GM12891 (cell line): ENCODE measurements around the gene ZNF708. TPM values are rescaled to one million over a fixed set of nuclear protein-coding genes. Genes with fewer than 3 reads are reported as not detected.
"Not testable (repeated sequence)": the region's sequence is repeated elsewhere in the genome, so short reads cannot be mapped to it uniquely, and the experiment has no call there.

ENCODE experiments used
- DNase-seq: peaks from one replicate; pipeline ENCODE4 v3.0.0; 2011; ENCODE audit warnings: low spot score; ENCODE audit not compliant: insufficient read length
- FAIRE-seq: peaks from 2 replicates; lab custom pipeline; 2011; peaks lifted over from hg19 to GRCh38; lab: Jason Lieb, UNC
- PAX5 ChIP-seq: IDR thresholded peaks from 2 replicates; pipeline ENCODE4 v1.6.1; 2011; ENCODE audit warnings: low read length, moderate library complexity, mild to moderate bottlenecking; ENCODE audit not compliant: insufficient read depth, severe bottlenecking
- POLR2A ChIP-seq: IDR thresholded peaks from 2 replicates; pipeline ENCODE4 v1.6.1; 2011; ENCODE audit warnings: low read depth, low read length, control low read depth
- POLR2AphosphoS5 ChIP-seq: IDR thresholded peaks from 2 replicates; pipeline ENCODE4 v1.6.1; 2011; ENCODE audit warnings: low read depth, low read length, control low read depth
- POU2F2 ChIP-seq: IDR thresholded peaks from 2 replicates; pipeline ENCODE4 v1.6.1; 2011; ENCODE audit warnings: low read depth, mild to moderate bottlenecking, control low read depth, low read length, moderate library complexity
- SPI1 ChIP-seq: IDR thresholded peaks from 2 replicates; pipeline ENCODE4 v1.6.1; 2011; ENCODE audit warnings: low read depth, low read length, control low read depth
- TAF1 ChIP-seq: IDR thresholded peaks from 2 replicates; pipeline ENCODE4 v1.6.1; 2011; ENCODE audit warnings: low read depth, low read length, control low read depth
- polyA plus RNA-seq: library from polyadenylated mRNA; unstranded; fragments of >200 nt; gene quantifications from one replicate; pipeline ENCODE4 v1.2.1, GENCODE V29; 2012; ENCODE audit warnings: low read depth, missing spikeins, inconsistent platforms; ENCODE audit not compliant: missing spikeins

The ZNF708 gene
- polyA plus RNA-seq = 3.5 TPM

GRCh38 chr19:21328885-21329605 lies at the start of gene ZNF708:
Gene ZNF708 (minus strand): TSS chr19:21329410. CDS start chr19:21329212, 198 bp downstream.
- DNase-seq (peak; percentile 77), FAIRE-seq (peak; percentile 90)
- TF ChIP-seq POLR2A (peak; percentile 97), TAF1 (peak; percentile 95), PAX5 (no peak), POLR2AphosphoS5 (peak; percentile 96)

- FAIRE-seq (no peak), DNase-seq (no peak)
- TF ChIP-seq POLR2A (no peak), POU2F2 (no peak), SPI1 (no peak), POLR2AphosphoS5 (no peak), PAX5 (no peak), TAF1 (no peak)
These were observed 33.1 kb upstream of the ZNF708 start for GRCh38 chr19:21362291-21362690.

- DNase-seq = peak; percentile 70
- FAIRE-seq = peak; percentile 93
- TF ChIP-seq PAX5 (no peak), TAF1 (peak; percentile 78), POLR2AphosphoS5 (peak; percentile 80), POU2F2 (0 out of 2 replicates have a peak, but pooled peaks have one; percentile 8), POLR2A (peak; percentile 74)
These were observed 29.7 kb upstream of the ZNF708 start, which contains the start of gene ZNF738 for GRCh38 chr19:21358768-21359451. Gene ZNF738 (plus strand): TSS chr19:21359000. CDS start chr19:21359141, 141 bp downstream.

GRCh38 chr19:21352830-21353229 lies 23.6 kb upstream of the ZNF708 start:
- FAIRE-seq (no peak), DNase-seq (no peak)
- TF ChIP-seq TAF1 (no peak), SPI1 (peak; percentile 56)

- not testable (repeated sequence) for FAIRE-seq, DNase-seq
These were observed 15.6 kb upstream of the ZNF708 start for GRCh38 chr19:21344841-21345240.

GRCh38 chr19:21335721-21336120 lies 6.5 kb upstream of the ZNF708 start:
- TF ChIP-seq POLR2AphosphoS5 (no peak), PAX5 (no peak)
- FAIRE-seq (no peak), DNase-seq (no peak)

- no peak for DNase-seq
- TF ChIP-seq SPI1 = no peak
- no peak for FAIRE-seq
These were observed 804 bp downstream of the ZNF708 start for GRCh38 chr19:21328406-21328805.

GRCh38 chr19:21326169-21326568 lies 3.0 kb downstream of the ZNF708 start:
- TF ChIP-seq SPI1 (no peak), POLR2A (no peak), POU2F2 (no peak), PAX5 (no peak), TAF1 (no peak), POLR2AphosphoS5 (no peak)
- FAIRE-seq (no peak), DNase-seq (no peak)

GRCh38 chr19:21323000-21323399 lies 6.2 kb downstream of the ZNF708 start:
- DNase-seq (no peak), FAIRE-seq (no peak)
- TF ChIP-seq SPI1 = no peak
- no peak for TF ChIP-seq TAF1
- no peak for TF ChIP-seq PAX5
- TF ChIP-seq POLR2AphosphoS5 = no peak
- TF ChIP-seq POU2F2 = no peak
- TF ChIP-seq POLR2A = no peak

- TF ChIP-seq TAF1 (no peak), POU2F2 (no peak), SPI1 (no peak), POLR2A (no peak), PAX5 (no peak), POLR2AphosphoS5 (no peak)
- FAIRE-seq (no peak), DNase-seq (no peak)
These were observed 6.7 kb downstream of the ZNF708 start for GRCh38 chr19:21322528-21322927.
